DND-41 (cell line): ENCODE data around the gene PLEKHJ1.

ENCODE experiments used
- EZH2 ChIP-seq: IDR thresholded peaks from 3 replicates; pipeline ENCODE4 v1.6.1; 2012; ENCODE audit warnings: borderline replicate concordance, low read depth, mild to moderate bottlenecking, moderate library complexity, low read length, inconsistent platforms; ENCODE audit not compliant: severe bottlenecking
- TF ChIP-seq, protein P1 (sequence below): IDR thresholded peaks from 2 replicates; pipeline ENCODE4 v1.5.1; 2012; ENCODE audit warnings: borderline replicate concordance, low read length, moderate library complexity, mild to moderate bottlenecking; ENCODE audit not compliant: poor library complexity, severe bottlenecking; ENCODE audit errors: extremely low read depth

DNA sequence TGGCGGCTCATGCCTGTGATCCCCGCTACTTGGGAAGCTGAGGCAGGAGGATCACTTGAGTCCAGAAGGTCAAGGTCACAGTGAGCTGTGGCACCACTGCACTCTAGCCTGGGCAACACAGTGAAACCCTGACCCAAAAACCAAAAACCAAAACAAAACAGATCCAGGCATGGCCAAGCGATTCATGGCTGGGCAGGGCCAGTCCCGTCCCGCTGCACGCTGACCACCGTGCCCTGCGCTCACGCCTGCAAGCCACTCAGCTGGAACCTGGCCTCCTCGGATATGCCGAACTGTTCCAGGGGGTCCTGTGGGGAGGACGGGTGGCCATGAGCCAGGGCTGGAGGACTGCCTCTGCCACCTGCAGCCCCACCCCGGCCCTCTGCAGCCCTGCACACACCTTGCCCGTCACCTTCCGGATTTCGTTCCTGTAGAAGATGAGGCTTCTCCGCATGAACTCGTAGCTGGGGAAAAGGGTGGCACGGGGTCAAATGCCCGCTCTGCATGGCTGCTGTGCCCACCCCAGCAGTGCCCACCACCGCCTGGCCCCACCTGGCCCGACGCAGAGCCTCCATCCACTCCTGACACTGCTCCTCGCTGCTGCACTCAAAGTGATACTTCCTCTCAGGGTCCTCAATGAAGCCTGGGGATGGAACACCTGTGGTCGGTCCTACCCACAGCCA lies 2.4 kb downstream of the PLEKHJ1 start:
- TF ChIP-seq, protein P1, sequence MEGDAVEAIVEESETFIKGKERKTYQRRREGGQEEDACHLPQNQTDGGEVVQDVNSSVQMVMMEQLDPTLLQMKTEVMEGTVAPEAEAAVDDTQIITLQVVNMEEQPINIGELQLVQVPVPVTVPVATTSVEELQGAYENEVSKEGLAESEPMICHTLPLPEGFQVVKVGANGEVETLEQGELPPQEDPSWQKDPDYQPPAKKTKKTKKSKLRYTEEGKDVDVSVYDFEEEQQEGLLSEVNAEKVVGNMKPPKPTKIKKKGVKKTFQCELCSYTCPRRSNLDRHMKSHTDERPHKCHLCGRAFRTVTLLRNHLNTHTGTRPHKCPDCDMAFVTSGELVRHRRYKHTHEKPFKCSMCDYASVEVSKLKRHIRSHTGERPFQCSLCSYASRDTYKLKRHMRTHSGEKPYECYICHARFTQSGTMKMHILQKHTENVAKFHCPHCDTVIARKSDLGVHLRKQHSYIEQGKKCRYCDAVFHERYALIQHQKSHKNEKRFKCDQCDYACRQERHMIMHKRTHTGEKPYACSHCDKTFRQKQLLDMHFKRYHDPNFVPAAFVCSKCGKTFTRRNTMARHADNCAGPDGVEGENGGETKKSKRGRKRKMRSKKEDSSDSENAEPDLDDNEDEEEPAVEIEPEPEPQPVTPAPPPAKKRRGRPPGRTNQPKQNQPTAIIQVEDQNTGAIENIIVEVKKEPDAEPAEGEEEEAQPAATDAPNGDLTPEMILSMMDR = no peak
- no peak for TF ChIP-seq EZH2
